Gastrocnemius medialis (tissue), 4 donors: ENCODE data around the gene RING1.

ENCODE experiments used
- CTCF ChIP-seq, 5 experiments: fragments of 450-650 bp in 3 of 5; fragments of 200-600 bp in 2 of 5; sonication (generic) in 2 of 5; IDR thresholded peaks in 4 of 5; conservative IDR thresholded peaks in 1 of 5; 1 replicate in 4 of 5; 2 replicates in 1 of 5; pipeline ENCODE4 v1.5.1; 2016 to 2019; ENCODE audit warnings: antibody characterized with exemption in 5 of 5, mild to moderate bottlenecking in 3 of 5, moderate library complexity in 3 of 5
- POLR2A ChIP-seq, 2 donors: fragments of 450-650 bp; IDR thresholded peaks; one replicate each; pipeline ENCODE4 v1.6.1; 2017; ENCODE audit warnings: antibody characterized with exemption in 2 of 2, mild to moderate bottlenecking in 2 of 2, moderate library complexity in 2 of 2

DNA sequence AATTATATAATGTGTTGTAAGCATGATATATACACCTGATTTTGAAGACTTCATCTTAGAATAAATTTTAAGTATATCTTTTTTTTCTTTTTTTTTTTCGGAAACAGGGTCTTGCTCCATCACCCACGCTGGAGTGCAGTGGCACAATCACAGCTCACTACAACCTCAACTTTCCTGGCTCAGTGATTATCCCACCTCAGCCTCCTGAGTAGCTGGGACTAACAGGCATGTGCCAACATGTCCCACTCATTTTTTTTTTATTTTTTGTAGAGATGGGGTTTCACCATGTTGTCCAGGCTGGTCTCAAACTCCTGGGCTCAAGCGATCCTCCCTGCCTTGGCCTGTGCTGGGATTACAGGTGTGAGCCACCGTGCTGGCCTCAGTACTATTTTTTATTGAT lies 46.3 kb downstream of the RING1 start:
- TF ChIP-seq CTCF (IDR thresholded peaks at IDR 0.05 in 4 of 5, conservative IDR thresholded peaks at IDR 0.05 in 1 of 5) = no peak
- TF ChIP-seq POLR2A (IDR thresholded peaks at IDR 0.05) = no peak
